Breast epithelium (tissue), 3 donors: ENCODE results near the gene MACO1.
"Not testable (repeated sequence)": the region's sequence is repeated elsewhere in the genome, so short reads cannot be mapped to it uniquely, and the experiment has no call there.

Experiments
- CTCF ChIP-seq, 3 donors: fragments of 450-650 bp; IDR thresholded peaks; one replicate each; pipeline ENCODE4 v1.5.1; 2016 to 2017; ENCODE audit warnings: antibody characterized with exemption in 3 of 3, mild to moderate bottlenecking in 3 of 3, moderate library complexity in 3 of 3
- POLR2A ChIP-seq: fragments of 450-650 bp; IDR thresholded peaks from one replicate; pipeline ENCODE4 v1.6.1; 2016; ENCODE audit warnings: antibody characterized with exemption, mild to moderate bottlenecking, moderate library complexity
- POLR2AphosphoS5 ChIP-seq, 3 donors: sonication (generic); formaldehyde crosslinking; IDR thresholded peaks; one replicate each; pipeline ENCODE4 v1.6.1; 2017; ENCODE audit warnings: antibody characterized with exemption in 3 of 3

GRCh38 chr1:25383875-25384274, 46.8 kb upstream of the MACO1 start:
- TF ChIP-seq POLR2AphosphoS5 (IDR thresholded peaks at IDR 0.05); POLR2A; CTCF (IDR thresholded peaks at IDR 0.05): not testable (repeated sequence)
